Thyroid gland (tissue), 4 donors: Measurements from ENCODE around the gene RBMS1.

ENCODE experiments used
- CTCF ChIP-seq, 6 experiments: fragments of 200-600 bp in 3 of 6; fragments of 450-650 bp in 3 of 6; sonication (generic) in 3 of 6; IDR thresholded peaks; one replicate each; pipeline ENCODE4 v1.5.1; 2016 to 2019; ENCODE audit warnings: antibody characterized with exemption in 6 of 6, mild to moderate bottlenecking in 2 of 6, inconsistent platforms in 1 of 6, moderate library complexity in 1 of 6
- POLR2A ChIP-seq, 2 donors: fragments of 450-650 bp; IDR thresholded peaks; one replicate each; pipeline ENCODE4 v1.6.1; 2017; ENCODE audit warnings: antibody characterized with exemption in 2 of 2, mild to moderate bottlenecking in 2 of 2, moderate library complexity in 1 of 2

GRCh38 chr2:160372585-160372984 lies 121.0 kb downstream of the RBMS1 start:
- TF ChIP-seq CTCF (IDR thresholded peaks at IDR 0.05), result no peak
- TF ChIP-seq POLR2A (IDR thresholded peaks at IDR 0.05), result no peak
